ENCODE measurements around the gene PLEKHH3. TPM values are rescaled to one million over a fixed set of nuclear protein-coding genes. Genes with fewer than 3 reads are reported as not detected.

PLEKHH3 gene
- total RNA-seq, 4 donors from 2014 or later = 41.0 to 55.8 (median 55.1) TPM

GRCh38 chr17:42687707-42688320, 11.0 kb upstream of the PLEKHH3 start:
- Histone ChIP-seq H3K36me3 (peaks cover 0 to 16% (median 0%) of the 10 kb centered on the region in 3 donors), H3K9me3 (no peaks in the 10 kb centered on the region), H3K27me3 (peaks cover 0 to 16% (median 0%) of the 10 kb centered on the region in 4 donors), H3K4me1 (peaks cover 10 to 16% (median 14%) of the 10 kb centered on the region in 3 donors), H3K4me3 (no peak overlapping the region), H3K27ac (no peak overlapping the region)
- no peak for TF ChIP-seq POLR2A (IDR thresholded peaks at IDR 0.05)
- no peak for TF ChIP-seq CTCF (IDR thresholded peaks at IDR 0.05)
- intact Hi-C loops (cut with DNase I) = no loop called here
- no peak for DNase-seq
- WGBS, 2 donors = 76 to 86% methylated on average over 10 to 16 of the region's 27 CpGs

- H3K36me3 ChIP-seq = peaks cover 0 to 6% (median 0%) of the 10 kb centered on the region in 3 donors
- WGBS, 2 donors = 80 to 88% methylated on average over 28 of the region's 32 CpGs
- intact Hi-C loops (cut with DNase I) = no loop called here
- no peak overlapping the region for H3K4me3 ChIP-seq
- H3K27ac ChIP-seq = no peak overlapping the region
- no peak for DNase-seq
- TF ChIP-seq POLR2A (IDR thresholded peaks at IDR 0.05) = no peak
- no peak for TF ChIP-seq CTCF (IDR thresholded peaks at IDR 0.05)
- H3K4me1 ChIP-seq = peaks cover 21 to 28% (median 22%) of the 10 kb centered on the region in 3 donors
- peaks cover 0 to 21% (median 0%) of the 10 kb centered on the region in 4 donors for H3K27me3 ChIP-seq
- H3K9me3 ChIP-seq = no peaks in the 10 kb centered on the region
Observed at GRCh38 chr17:42686520-42687128, 9.8 kb upstream of the PLEKHH3 start.

- Histone ChIP-seq H3K36me3 (no peaks in the 10 kb centered on the region), H3K9me3 (no peaks in the 10 kb centered on the region), H3K4me1 (peaks cover 21 to 36% (median 26%) of the 10 kb centered on the region in 3 donors), H3K4me3 (no peak overlapping the region), H3K27ac (no peak overlapping the region), H3K27me3 (peaks cover 0 to 24% (median 0%) of the 10 kb centered on the region in 4 donors)
- TF ChIP-seq CTCF (IDR thresholded peaks at IDR 0.05) (no peak), POLR2A (IDR thresholded peaks at IDR 0.05) (no peak)
- DNase-seq = no peak
- intact Hi-C loops (cut with DNase I) = no loop called here
- WGBS, 2 donors = 77 to 84% methylated on average over 4 to 14 of the region's 14 CpGs
Observed at GRCh38 chr17:42685831-42686230, 9.0 kb upstream of the PLEKHH3 start.

GRCh38 chr17:42684929-42685556, 8.2 kb upstream of the PLEKHH3 start:
- no peak overlapping the region for H3K27ac ChIP-seq
- no peak overlapping the region for H3K4me3 ChIP-seq
- TF ChIP-seq POLR2A (IDR thresholded peaks at IDR 0.05) (no peak), CTCF (IDR thresholded peaks at IDR 0.05) (no peak)
- no peaks in the 10 kb centered on the region for H3K36me3 ChIP-seq
- peaks cover 0 to 24% (median 0%) of the 10 kb centered on the region in 4 donors for H3K27me3 ChIP-seq
- H3K9me3 ChIP-seq = no peaks in the 10 kb centered on the region
- 88 to 90% methylated on average over 26 to 35 of the region's 50 CpGs for WGBS, 2 donors
- no peak for DNase-seq
- peaks cover 27 to 44% (median 34%) of the 10 kb centered on the region in 3 donors for H3K4me1 ChIP-seq
- intact Hi-C loops (cut with DNase I) = loop anchor here (5.0 kb wide), 1 partner anchor 108 kb away; the partner anchor contains the start of gene PSMC3IP

All from esophagus squamous epithelium (tissue), 5 donors.